ENCODE results near the gene TMEFF1.

TMEFF1 gene

DNA sequence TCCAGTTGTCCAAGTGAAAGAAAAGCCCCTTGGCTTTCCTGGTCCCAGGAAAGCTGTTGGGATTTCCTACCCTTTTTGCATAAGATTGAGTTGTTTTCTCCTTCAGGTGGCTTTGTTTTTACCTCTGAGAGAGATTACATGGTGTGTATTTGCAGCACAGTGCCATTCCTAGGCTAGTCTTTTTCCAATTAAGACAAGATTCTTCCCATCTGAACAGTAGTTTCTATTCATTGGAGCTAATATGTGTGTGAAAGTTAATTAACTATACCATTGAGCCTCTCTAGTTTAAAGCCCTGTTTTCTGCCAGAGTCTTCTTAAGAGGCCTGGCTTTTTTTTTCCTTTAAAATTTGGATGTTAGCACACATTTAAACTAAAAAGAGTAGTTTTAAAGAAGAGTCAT is 25.9 kb upstream of the TMEFF1 start:
- DNase-seq: no peak

DNA sequence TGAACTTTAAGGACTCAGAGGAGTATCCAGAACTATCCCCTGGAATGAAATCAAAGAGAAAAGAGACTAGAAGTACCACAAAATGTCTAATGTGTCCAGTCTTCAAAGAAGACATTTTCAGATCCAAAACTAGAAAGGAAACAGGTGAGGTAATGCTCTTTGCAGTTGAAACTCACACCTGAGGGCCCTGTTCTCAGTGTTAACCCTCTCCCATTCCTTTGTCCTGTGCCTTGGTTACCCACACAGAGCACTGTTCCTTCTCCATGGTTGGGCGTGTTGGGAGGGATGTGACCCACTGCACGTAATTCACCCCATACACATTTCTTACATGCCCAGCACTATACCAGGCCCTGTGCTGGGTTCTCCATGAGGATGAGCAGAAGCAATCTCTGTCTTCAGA is 24.7 kb upstream of the TMEFF1 start:
- no peak for DNase-seq

DNA sequence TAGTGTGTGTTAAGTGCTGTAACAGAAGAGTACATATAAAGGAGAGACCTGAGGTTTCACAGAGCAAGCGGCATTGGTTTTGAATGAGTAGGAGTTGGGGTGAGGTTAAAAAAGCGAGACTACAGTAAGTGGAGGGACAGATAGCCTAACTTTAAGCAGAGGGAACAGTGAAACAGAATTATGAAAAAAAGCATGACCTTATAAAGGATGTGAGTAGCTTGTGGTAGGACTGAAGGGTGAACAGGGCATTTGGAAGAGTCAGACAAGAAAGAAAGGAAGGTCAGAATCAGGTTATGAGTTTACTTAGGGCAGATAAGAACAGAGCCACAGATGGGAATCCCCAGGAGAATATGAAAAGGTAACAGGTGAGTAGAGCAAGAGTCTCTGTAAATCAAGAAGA is 23.5 kb upstream of the TMEFF1 start:
- peak in 1 of 5 experiments; percentile 11 for DNase-seq

DNA sequence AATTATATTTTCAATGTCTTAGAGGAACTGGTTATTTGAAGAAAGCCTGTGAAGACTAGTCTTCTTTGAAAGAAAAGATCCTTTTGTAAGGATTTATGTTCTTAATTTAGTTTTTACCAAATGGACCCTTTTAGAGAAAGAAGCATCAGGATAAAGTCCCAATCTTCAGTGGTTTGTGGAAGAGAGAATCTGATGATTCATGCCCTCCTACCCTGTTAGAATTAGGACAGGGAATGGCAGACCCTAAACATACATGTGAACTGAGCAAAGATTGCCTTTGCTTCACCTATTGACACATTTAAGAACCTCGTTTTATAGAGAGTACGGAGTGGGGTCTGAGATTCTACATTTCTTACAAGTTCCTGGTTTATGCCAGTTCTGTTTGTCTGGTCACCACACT is 20.1 kb upstream of the TMEFF1 start:
- no peak for DNase-seq

DNA sequence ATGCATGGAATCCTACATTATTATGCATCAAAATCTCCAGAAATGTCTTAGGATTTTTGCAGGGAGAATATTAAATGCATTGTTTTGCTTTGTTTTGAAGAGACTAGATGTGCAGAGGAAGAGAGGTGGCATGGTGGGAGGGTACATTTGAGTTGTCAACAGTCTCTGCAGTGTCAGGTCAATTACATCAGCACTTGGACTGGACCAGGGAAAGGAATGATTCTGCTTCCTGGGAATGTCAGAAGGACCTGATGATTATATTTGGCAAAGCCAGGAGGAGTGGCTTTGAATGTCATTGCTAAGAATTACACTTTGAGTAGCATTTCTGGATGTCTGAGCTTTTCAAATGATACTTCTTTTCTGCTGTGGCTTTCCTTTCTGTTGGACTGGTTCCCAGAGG is 17.5 kb upstream of the TMEFF1 start:
- DNase-seq: no peak

DNA sequence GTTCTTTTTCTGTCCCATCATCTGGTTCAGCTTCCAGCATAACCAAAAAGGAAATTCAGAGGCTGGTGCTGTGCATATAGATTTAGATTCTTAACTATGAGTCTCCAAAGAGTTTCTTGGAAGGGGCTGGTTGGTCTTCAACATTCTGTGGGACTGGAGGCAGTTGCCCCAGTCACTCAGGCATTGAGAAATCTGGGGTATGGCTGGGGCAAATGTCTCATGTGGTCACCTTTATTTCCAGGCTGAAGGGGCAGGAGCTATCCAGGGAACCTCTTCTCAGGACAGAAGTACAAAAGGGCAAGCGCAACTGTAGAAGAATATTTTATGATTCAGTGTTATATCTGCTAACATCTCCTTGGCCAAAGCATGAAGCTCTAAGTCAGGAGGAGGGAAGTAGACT is 15.4 kb upstream of the TMEFF1 start:
- DNase-seq: no peak

DNA sequence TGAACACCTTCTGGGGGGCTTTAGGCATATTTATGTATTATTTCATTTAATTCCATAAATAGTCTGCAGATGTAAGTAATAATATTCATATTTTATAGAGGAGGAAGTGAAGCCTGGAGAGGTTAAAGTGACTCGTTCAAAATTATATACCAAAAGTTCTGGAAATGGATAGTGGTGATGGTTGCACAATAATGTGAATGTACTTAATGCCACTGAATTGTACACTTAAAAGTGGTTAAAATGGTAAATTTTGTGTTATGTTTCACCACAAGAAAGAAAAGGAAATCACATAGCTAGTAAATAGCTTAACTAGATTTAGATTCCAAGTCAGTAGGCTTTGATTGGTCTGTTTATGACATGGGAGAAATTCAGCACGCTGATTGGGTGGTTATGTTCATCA is 13.0 kb upstream of the TMEFF1 start:
- DNase-seq: no peak

DNA sequence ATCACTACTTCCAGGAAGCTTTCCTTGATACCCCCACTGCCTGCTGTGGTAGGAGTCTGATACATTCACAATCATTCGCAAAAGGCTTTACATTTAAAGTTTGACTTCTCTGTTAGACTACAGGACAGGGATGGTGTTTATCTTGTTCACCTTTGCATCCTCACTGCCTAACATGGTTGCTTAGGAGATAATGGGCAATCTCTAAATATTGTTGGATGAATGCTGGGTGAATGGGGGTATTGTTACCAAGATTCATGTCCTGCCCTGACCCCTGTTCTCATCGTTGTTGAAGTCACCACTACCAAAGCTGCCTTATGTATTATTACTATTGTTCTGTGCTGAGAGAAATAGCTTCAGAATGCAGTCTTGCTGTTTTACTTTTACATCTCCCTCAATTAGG is 7.7 kb upstream of the TMEFF1 start:
- no peak for DNase-seq

DNA sequence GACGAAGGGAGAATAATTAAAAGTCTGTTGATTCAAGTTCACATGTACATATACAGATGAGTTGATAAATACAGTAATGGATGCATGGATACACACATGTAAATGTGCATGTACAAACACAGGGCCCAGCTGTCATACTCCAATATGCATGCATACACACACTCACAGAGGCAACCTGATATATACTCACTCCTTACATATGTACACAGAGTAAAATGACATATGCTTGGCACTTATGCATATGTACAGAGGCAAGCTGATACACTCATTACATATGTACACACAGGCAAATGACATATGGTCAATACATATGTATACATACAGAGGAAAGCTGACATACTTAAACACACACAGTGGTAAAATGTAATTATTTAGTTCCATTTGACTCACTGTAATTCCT is 7.2 kb upstream of the TMEFF1 start:
- no peak for DNase-seq

DNA sequence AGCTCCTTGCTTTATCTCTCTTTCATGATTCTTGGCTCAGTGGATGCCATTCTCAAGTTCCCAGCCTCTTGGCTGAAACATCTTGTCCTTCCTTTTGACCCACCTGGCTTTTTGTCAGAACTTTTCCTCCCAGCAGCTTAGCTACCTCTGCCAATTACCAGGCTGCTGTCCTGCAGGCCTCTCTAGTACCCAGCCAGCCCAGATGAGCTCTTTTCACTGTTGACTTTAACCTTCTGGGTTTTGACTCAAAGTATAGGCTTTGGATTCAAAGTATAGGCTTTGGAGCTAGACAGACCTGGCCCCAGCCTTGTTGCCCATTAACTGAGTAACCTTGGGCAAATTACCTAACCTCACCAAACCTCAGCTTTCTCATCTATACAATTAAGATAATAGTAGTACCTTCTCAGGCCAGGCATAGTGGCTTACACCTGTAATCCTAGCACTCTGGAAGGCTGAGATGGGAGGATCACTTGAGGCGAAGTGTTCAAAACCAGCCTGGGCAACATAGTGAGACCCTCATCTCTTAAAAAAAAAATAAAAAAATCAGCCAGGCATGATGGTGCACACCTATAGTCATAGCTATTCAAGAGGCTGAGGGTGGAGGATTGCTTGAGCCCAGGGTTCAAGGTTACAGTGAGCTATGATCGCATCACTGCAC is 6.6 kb upstream of the TMEFF1 start:
- DNase-seq: no peak

DNA sequence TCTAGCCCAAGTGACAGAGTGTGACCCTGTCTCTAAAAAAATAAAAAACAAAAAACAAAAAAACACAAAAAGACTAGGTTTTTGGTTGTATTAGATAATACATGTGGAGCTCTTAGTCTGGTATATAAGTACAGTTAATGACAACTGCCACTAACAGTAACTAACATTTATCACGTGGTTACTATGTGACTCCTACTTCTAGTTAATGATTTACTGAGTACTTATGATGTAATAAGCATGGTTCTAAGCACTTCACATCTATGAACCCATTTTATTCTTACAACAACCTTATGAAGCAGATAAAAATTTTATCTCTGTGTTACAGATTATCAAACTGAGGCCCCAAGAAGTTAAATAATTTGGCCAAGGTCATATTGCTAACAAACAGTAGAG is 6.1 kb upstream of the TMEFF1 start:
- DNase-seq: no peak

DNA sequence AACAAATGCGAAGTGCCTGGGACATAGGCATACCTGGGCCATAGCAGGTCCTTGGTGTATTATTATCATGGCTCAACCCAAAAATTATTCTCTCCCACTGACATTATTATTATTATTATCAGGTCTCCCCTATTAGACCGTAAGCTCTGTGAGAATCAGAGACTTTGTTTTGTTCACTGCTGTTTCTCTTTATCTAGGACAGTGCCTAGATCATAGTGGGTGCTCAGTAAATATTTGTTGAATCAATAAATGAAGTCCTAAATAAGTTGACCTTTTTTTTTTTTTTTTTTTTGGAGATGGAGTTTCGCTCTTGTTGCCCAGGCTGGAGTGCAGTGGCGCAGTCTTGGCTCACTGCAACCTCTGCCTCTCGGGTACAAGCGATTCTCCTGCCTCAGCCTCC is 4.9 kb upstream of the TMEFF1 start:
- DNase-seq: no peak

DNA sequence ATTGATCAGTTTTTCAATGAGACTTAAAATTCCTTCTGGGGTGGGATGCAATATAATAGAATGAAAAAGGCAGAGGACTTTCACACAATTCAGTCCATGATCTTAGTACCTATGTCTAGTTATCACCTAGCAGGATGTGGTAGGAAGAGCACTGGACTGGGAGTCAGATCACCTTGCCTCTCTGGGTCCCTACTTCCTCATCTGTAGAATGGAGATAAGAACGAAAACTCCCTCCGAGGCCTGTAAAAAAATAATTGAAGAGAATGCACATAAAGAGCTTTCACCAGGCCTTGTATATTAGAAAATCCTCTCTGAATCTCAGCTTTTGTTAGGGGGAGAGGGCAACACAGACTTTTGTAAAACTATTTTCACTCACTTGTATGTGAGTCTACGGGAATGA is 681 bp upstream of the TMEFF1 start:
- no peak for DNase-seq

DNA sequence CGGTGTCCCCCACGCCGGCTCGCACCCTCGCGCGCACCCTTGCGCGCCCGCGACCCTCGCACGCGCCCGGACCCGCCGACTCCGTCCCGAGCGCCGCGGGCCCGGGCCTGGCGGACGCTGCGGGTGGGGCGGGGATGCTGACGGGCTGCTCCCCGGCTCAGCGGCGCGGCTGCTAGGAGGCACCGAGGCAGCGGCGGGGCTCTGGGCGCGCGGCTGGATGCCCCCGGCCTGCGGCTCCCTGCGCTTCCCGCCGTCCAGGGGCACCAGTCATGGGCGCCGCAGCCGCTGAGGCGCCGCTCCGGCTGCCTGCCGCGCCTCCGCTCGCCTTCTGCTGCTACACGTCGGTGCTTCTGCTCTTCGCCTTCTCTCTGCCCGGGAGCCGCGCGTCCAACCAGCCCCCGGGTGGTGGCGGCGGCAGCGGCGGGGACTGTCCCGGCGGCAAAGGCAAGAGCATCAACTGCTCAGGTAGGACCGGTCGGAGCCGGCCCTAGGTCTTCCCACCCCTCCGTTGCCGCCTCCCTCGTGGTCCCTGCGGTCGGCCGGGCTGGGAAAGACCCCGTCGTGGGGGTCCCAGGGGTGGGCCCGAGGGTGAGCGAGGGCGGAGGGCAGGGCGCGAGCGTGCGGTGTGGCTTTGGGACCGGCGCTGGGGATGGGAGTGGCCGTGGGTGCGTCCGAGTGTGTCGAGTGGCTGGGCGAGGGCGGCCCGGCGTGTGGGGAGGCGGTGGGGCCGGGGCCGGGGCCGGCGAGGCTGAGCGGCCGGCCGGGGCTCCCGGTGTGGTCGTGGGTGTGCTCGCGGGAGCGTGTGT is 530 bp downstream of the TMEFF1 start:
- peak in 3 of 5 experiments; percentile 4 to 49 (median 7) for DNase-seq

DNA sequence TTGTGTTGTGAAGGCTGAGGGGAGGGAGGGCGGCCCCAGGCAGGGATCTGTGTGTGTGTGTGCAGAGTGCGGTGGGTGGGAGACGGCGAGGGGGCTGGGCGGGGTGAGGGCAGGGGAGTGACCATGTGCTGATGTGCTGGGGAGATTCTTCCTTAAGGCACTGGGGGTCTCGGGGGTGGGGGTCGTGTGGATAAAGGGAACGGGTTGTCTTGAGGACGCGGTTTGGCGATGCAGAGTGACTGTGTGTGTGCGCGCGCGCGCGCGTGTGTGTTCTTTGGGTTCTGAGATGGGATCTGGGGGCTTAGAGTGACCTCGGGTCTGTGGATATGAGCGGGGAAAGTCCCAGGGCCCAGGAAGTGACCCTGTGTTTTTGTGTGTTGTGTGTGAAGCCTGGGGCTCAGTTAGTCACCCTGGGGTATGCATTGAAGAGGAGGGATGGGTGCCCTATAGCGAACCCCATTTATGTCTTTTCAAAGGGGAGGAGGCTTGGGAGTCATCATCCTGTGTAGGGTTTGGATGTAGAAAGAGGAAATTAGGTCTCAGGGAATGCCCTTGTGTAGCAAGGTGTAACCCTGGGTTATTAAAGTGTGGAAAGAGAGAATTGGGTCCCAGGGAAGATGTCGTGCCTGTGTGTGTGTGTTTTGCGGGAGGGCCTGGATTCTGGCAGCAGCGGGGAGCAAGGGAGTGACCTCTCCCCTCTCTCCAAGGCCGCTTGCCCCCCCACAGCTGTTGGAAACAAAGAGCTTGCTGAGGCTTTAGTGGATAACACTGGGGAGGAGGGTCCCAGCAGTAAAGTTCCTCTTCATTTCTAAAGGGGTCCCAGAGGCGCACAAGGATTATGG is 1.4 kb downstream of the TMEFF1 start:
- no peak for DNase-seq

DNA sequence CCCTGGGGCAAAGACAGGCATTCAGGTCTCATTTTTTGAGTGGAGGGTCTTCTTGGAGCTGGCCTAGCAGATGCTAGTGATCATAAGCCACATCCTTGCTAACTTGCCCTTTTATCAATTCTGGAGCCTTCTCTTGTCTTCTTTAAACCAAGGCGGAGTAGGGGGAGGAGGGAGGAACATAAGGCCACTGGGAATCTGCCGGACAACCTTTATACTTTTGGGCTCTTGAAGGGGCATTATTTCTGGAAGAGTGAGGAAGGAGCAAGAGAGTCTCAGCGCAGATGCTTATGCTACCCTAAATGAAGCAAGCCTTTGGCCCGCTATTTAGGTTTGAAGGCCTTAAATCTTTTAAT is 2.0 kb downstream of the TMEFF1 start:
- no peak for DNase-seq

DNA sequence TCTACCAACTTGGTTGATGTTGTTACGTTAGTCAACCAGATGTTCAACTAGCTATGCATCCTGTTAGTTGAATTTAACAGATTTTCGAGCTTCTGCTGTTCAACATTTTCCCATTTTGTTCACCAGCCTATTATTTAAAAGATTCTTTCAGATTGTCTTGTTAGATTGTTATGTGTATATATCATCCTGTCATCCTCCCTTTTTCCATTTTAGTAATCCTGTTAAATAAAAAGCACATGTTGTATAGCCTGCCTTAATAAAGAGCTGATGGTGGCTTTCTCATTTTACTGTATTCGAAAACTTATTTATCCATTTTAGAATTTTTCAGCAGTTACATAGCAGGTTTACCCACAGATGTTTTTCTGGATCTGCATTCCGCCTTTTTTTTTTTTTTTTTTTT is 4.3 kb downstream of the TMEFF1 start:
- DNase-seq: no peak

DNA sequence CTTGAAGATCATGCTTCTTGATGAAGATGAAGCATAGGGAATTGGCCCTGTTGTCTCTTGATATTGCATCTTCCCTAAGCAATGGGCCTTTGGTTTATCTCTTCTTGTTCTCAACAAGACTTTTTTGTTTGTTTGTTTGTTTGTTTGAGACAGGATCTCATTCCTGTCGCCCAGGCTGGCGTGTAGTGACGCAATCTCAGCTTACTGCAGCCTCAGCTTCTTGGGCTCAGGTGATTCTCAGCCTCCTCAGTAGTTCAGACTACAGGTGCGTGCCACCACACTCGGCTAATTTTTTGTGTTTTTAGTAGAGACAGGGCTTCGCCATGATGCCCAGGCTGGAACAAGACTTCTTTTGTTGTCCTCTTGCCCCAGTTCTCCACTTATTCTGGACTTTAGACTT is 5.2 kb downstream of the TMEFF1 start:
- no peak for DNase-seq

DNA sequence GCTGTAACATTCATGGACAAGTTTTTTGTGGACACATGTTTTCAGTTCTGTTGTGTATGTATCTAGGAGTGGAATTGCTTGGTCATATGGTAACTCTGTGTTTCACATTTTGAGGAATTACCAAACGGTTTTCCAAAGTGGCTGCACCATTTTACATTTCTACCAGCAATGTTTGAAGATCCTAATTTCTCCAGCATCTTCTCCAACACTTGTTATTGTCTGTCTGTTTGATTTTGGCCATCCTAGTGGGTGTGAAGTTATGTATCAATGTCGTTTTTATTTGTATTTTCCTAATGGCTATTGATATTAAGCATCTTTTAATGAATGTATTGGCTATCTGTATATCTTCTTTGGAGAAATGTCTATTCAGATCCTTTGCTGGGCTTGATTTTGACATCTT is 6.9 kb downstream of the TMEFF1 start:
- no peak for DNase-seq

DNA sequence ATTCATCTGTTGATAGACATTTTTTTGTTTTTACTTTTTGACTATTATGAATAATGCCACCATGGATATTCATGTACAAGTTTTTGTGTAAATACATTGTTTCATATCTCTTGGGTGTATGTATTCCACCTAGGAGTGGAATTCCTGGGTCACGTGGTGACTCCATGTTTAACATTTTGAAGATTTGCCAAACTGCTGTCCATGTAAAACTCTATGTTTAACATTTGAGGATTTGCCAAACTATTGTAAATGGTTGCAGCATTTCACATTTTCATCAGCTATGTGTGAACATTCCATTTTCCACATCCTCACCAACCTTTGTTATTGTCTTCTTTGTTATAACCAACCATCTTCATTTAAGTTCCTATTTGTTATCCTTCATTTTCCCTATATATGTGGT is 12.2 kb downstream of the TMEFF1 start:
- DNase-seq: no peak

DNA sequence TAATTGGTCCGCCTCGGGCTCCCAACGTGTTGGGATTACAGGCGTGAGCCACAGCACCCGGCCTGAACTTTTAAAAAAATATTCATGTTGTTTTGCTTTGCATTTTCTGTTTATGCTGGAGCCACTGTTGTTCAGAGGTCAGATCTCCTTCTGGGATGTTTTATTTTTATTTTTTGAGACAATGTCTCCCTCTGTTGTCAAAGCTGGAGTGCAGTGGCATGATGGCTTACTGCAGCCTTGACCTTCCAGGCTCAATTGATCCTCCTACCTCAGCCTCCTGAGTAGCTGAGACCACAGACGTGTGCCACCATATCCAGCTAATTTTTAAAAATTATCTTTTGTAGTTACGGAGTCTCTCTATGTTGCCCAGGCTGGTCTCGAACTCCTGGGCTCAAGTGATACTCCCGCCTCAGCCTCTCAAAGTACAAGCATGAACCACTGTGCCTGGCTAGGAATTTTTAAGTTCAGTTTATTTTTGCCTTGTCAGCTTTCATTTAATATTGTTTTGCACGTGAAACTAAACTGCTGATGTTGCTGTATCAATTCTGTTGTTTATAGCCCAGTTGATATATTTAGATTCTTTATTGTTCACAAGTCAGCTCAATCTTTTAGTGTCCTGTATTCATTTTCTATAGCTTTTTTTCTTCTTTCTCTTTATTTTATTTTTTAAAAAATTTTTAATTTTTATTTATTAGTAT is 13.7 kb downstream of the TMEFF1 start:
- DNase-seq: no peak

DNA sequence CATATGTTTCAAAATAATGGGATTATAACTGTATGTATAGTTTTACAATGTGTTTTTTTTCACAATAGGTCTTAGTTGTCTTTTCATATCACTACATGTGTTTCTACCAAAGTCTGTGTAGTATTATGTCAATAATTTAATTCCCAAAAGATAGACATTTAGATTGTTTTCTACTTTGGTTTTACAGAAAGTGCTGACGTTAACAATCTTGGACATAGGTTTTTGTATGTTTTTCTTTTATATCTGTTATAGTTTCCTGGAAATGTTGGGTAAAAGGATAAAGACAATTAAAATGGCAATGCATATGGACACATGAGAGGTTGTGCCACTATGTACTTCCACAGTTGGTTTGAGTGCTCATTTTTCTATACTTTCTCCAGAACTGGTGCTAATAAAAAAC is 15.2 kb downstream of the TMEFF1 start:
- DNase-seq: no peak

DNA sequence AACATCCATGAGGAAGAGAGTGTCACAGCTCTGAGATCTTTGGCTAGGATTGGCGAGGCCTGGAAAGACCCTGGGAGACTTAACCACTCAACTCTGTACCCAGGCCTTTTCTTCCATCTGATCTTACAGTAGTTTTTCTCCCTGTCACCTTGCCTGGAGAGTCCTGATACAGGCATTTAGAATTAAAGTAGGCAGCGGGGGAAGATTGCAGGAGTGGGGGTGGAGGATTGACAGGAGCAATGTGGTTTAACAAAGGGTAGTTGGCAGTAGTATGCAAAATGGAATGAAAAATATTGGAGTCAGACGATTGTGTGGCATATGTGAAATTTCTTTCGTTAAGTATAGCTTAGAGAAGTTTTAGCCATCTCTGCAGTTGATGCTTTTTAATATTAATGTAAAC is 16.9 kb downstream of the TMEFF1 start:
- no peak for DNase-seq
